Erythroblast (primary cell): ENCODE results near the gene PEDS1.

Experiments
- GATA1 ChIP-seq: IDR thresholded peaks from 2 replicates; pipeline ENCODE4 v1.6.1; 2011; ENCODE audit warnings: low read depth, mild to moderate bottlenecking, control low read depth, low read length, moderate library complexity
- POLR2A ChIP-seq: IDR thresholded peaks from 2 replicates; pipeline ENCODE4 v1.6.1; 2011; ENCODE audit warnings: mild to moderate bottlenecking, low read length

DNA sequence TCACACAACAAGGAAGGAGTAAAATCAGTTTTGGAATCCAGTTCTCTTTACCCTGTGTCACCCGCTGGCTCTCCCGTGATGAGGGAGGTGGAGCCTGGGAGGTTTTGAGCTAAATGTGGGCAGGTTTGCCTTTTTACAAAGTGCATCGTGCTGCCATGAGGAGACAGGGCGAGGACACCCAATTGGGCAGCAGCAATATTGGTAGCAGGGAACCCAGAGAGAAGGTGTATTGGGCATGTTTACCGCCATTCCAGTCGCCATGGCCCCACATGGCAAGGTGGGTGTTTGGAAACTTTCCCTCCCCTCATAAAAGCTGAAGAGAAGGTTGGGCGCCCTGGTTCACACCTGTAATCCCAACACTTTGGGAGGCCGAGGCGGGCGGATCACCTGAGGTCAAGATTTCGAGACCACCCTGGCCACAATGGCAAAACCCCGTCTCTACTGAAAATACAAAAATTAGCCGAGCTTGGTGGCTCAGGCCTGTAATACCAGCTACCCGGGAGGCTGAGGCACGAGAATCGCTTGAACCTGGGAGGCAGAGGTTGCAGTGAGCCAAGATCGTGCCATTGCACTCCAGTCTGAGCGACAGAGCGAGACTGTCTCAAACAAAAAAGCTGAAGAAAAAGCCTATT is 37.0 kb downstream of the PEDS1 start:
- TF ChIP-seq POLR2A (no peak), GATA1 (no peak)
